ENCODE measurements around the gene SLC27A3.
A peak's percentile ranks its signal among the peaks of the same experiment; 100 is the strongest.

Gene SLC27A3

GRCh38 chr1:153783233-153784190, 8.3 kb downstream of the SLC27A3 start:
- peak; percentile 89 for DNase-seq

- no peak for DNase-seq
These were observed 11.0 kb downstream of the SLC27A3 start for GRCh38 chr1:153786038-153786790.

- no peak for DNase-seq
These were observed 14.3 kb downstream of the SLC27A3 start for GRCh38 chr1:153789478-153790034.

- DNase-seq: no peak
These were observed 15.2 kb downstream of the SLC27A3 start for GRCh38 chr1:153790313-153790965.

- peak; percentile 38 for DNase-seq
These were observed 15.9 kb downstream of the SLC27A3 start for GRCh38 chr1:153790966-153791647.

- no peak for DNase-seq
These were observed 16.5 kb downstream of the SLC27A3 start for GRCh38 chr1:153791648-153792253.

GRCh38 chr1:153792631-153793041, 17.4 kb downstream of the SLC27A3 start:
- DNase-seq: no peak

- DNase-seq: no peak
These were observed 18.2 kb downstream of the SLC27A3 start for GRCh38 chr1:153793261-153793972.

- DNase-seq: no peak
These were observed 18.9 kb downstream of the SLC27A3 start for GRCh38 chr1:153793973-153794615.

- no peak for DNase-seq
These were observed 19.6 kb downstream of the SLC27A3 start for GRCh38 chr1:153794624-153795329.

- DNase-seq: no peak
These were observed 20.2 kb downstream of the SLC27A3 start for GRCh38 chr1:153795330-153795837.

GRCh38 chr1:153795934-153796785, 21.0 kb downstream of the SLC27A3 start:
- DNase-seq: no peak

GRCh38 chr1:153796786-153797659, 21.8 kb downstream of the SLC27A3 start:
- peak; percentile 79 for DNase-seq

- DNase-seq: no peak
These were observed 23.2 kb downstream of the SLC27A3 start for GRCh38 chr1:153798468-153798780.

GRCh38 chr1:153799016-153799415, 23.8 kb downstream of the SLC27A3 start:
- DNase-seq: no peak

GRCh38 chr1:153799566-153800465, 24.6 kb downstream of the SLC27A3 start:
- no peak for DNase-seq

GRCh38 chr1:153800516-153800915, 25.3 kb downstream of the SLC27A3 start:
- no peak for DNase-seq

All from CD4-positive, alpha-beta T cell treated with Interleukin-4 for 4 hours (primary cell).